NT2/D1 (cell line): ENCODE results near the gene KIF6.

Source experiments
- SUZ12 ChIP-seq: IDR thresholded peaks from 2 replicates; pipeline ENCODE4 v1.6.1; 2011; ENCODE audit not compliant: insufficient read length, insufficient read depth; ENCODE audit errors: extremely low read depth
- YY1 ChIP-seq: IDR thresholded peaks from 2 replicates; pipeline ENCODE4 v1.6.1; 2011; ENCODE audit not compliant: insufficient read length, insufficient read depth
- ZNF274 ChIP-seq: IDR thresholded peaks from 2 replicates; pipeline ENCODE4 v1.6.1; 2011; ENCODE audit warnings: mild to moderate bottlenecking, low read depth, low read length

- no peak for TF ChIP-seq YY1
- TF ChIP-seq ZNF274: no peak
- TF ChIP-seq SUZ12: peak; percentile 55
Measured at GRCh38 chr6:39313526-39314272, 411.5 kb downstream of the KIF6 start.
